ENCODE measurements around the gene MTFP1.
"Not testable (repeated sequence)": the region's sequence is repeated elsewhere in the genome, so short reads cannot be mapped to it uniquely, and the experiment has no call there.

MTFP1 gene

GRCh38 chr22:30457981-30458380, 32.4 kb downstream of the MTFP1 start:
- DNase-seq: no peak

GRCh38 chr22:30459181-30460052, 33.8 kb downstream of the MTFP1 start:
- no peak for DNase-seq

- DNase-seq: no peak
These were observed 34.6 kb downstream of the MTFP1 start for GRCh38 chr22:30460147-30460546.

GRCh38 chr22:30460555-30460954, 35.0 kb downstream of the MTFP1 start:
- not testable (repeated sequence) for DNase-seq

GRCh38 chr22:30469165-30469564, 43.6 kb downstream of the MTFP1 start:
- no peak for DNase-seq

- no peak for DNase-seq
These were observed 45.1 kb downstream of the MTFP1 start for GRCh38 chr22:30470655-30471054.

- DNase-seq: no peak
These were observed 46.2 kb downstream of the MTFP1 start, which contains the start of gene SEC14L3 for GRCh38 chr22:30471616-30472318. Gene SEC14L3, minus strand, starts transcription at chr22:30472017. Its CDS starts 59 bp downstream, at chr22:30471958.

- no peak for DNase-seq
These were observed 47.6 kb downstream of the MTFP1 start for GRCh38 chr22:30472994-30473720.

GRCh38 chr22:30474121-30474520, 48.6 kb downstream of the MTFP1 start:
- DNase-seq: no peak

- no peak for DNase-seq
These were observed 49.3 kb downstream of the MTFP1 start for GRCh38 chr22:30474683-30475424.

All from NCI-H2081 treated with DMSO at 0.1 percent for 48 hours (cell line).